ENCODE measurements around the gene GALR1. TPM values are rescaled to one million over a fixed set of nuclear protein-coding genes. Genes with fewer than 3 reads are reported as not detected.
"Not testable (repeated sequence)": the region's sequence is repeated elsewhere in the genome, so short reads cannot be mapped to it uniquely, and the experiment has no call there.

The GALR1 gene
- total RNA-seq, 2 experiments from 2014 or later: not detected

- no peak overlapping the region for H3K27ac Mint-ChIP-seq
- no peak overlapping the region for H3K4me3 Mint-ChIP-seq
Measured at GRCh38 chr18:77222464-77222863, 27.2 kb upstream of the GALR1 start.

GRCh38 chr18:77223221-77223639, 26.4 kb upstream of the GALR1 start:
- peaks cover 16% of the 10 kb centered on the region for H3K27me3 Mint-ChIP-seq
- peaks cover 4% of the 10 kb centered on the region for H3K4me1 Mint-ChIP-seq
- POLR2A ChIA-PET: interaction anchor here (1.3 kb wide), 1 partner anchor 14 kb away, joined by 5 read pairs; no protein-coding TSS in a partner anchor
- H3K9me3 Mint-ChIP-seq: no peaks in the 10 kb centered on the region
- no peak for ATAC-seq (ENCODE audit: low read depth)
- no peak overlapping the region for H3K27ac Mint-ChIP-seq
- H3K36me3 Mint-ChIP-seq: no peaks in the 10 kb centered on the region
- H3K4me3 Mint-ChIP-seq: no peak overlapping the region
- DNase-seq: no peak

More at GRCh38 chr18:77222464-77222863, 27.2 kb upstream of the GALR1 start:
- ATAC-seq (ENCODE audit: low read depth): no peak
- POLR2A ChIA-PET: interaction anchor here (1.3 kb wide), 1 partner anchor 13 kb away, joined by 5 read pairs; no protein-coding TSS in a partner anchor
- Mint-ChIP-seq H3K36me3 (no peaks in the 10 kb centered on the region), H3K9me3 (no peaks in the 10 kb centered on the region), H3K27me3 (peaks cover 10% of the 10 kb centered on the region), H3K4me1 (peaks cover 4% of the 10 kb centered on the region)
- DNase-seq: no peak

- ATAC-seq (ENCODE audit: low read depth) (no peak), DNase-seq (no peak)
- Mint-ChIP-seq H3K27ac (no peak overlapping the region), H3K4me3 (no peak overlapping the region), H3K4me1 (peaks cover 2% of the 10 kb centered on the region), H3K36me3 (no peaks in the 10 kb centered on the region), H3K27me3 (peaks cover 20% of the 10 kb centered on the region), H3K9me3 (no peaks in the 10 kb centered on the region)
- POLR2A ChIA-PET: no interaction called here
Measured at GRCh38 chr18:77223653-77224052, 26.0 kb upstream of the GALR1 start.

GRCh38 chr18:77230645-77231044, 19.0 kb upstream of the GALR1 start:
- Mint-ChIP-seq H3K27me3 (peaks cover 31% of the 10 kb centered on the region), H3K4me1 (no peaks in the 10 kb centered on the region), H3K36me3 (no peaks in the 10 kb centered on the region), H3K27ac (no peak overlapping the region), H3K4me3 (no peak overlapping the region), H3K9me3 (no peaks in the 10 kb centered on the region)
- no peak for DNase-seq
- no peak for ATAC-seq (ENCODE audit: low read depth)
- POLR2A ChIA-PET: no interaction called here

- Mint-ChIP-seq H3K36me3 (no peaks in the 10 kb centered on the region), H3K9me3 (peaks cover 8% of the 10 kb centered on the region), H3K4me3 (no peak overlapping the region), H3K4me1 (no peaks in the 10 kb centered on the region), H3K27me3 (peaks cover 12% of the 10 kb centered on the region), H3K27ac (no peak overlapping the region)
- DNase-seq: no peak
- POLR2A ChIA-PET: no interaction called here
- no peak for ATAC-seq (ENCODE audit: low read depth)
Measured at GRCh38 chr18:77234504-77235365, 14.9 kb upstream of the GALR1 start.

GRCh38 chr18:77239285-77239684, 10.4 kb upstream of the GALR1 start:
- H3K27me3 Mint-ChIP-seq; H3K27ac Mint-ChIP-seq; H3K9me3 Mint-ChIP-seq; DNase-seq; H3K4me1 Mint-ChIP-seq; H3K4me3 Mint-ChIP-seq; POLR2A ChIA-PET; H3K36me3 Mint-ChIP-seq; ATAC-seq (ENCODE audit: low read depth): not testable (repeated sequence)

GRCh38 chr18:77248873-77249568, 627 bp upstream of the GALR1 start:
- POLR2A ChIA-PET: no interaction called here
- Mint-ChIP-seq H3K27ac (no peak overlapping the region), H3K4me1 (peaks cover 6% of the 10 kb centered on the region), H3K27me3 (peaks cover 70% of the 10 kb centered on the region), H3K36me3 (no peaks in the 10 kb centered on the region), H3K9me3 (peaks cover 11% of the 10 kb centered on the region), H3K4me3 (peak overlapping the region; percentile 79)
- no peak for ATAC-seq (ENCODE audit: low read depth)
- no peak for DNase-seq

GRCh38 chr18:77250501-77250925, 865 bp downstream of the GALR1 start:
- POLR2A ChIA-PET: no interaction called here
- no peaks in the 10 kb centered on the region for H3K36me3 Mint-ChIP-seq
- peaks cover 6% of the 10 kb centered on the region for H3K4me1 Mint-ChIP-seq
- peaks cover 10% of the 10 kb centered on the region for H3K9me3 Mint-ChIP-seq
- no peak for ATAC-seq (ENCODE audit: low read depth)
- peak overlapping the region; percentile 59 for H3K27ac Mint-ChIP-seq
- peaks cover 67% of the 10 kb centered on the region for H3K27me3 Mint-ChIP-seq
- peak; percentile 34 for DNase-seq
- H3K4me3 Mint-ChIP-seq: peak overlapping the region; percentile 43

- peak overlapping the region; percentile 59 for H3K27ac Mint-ChIP-seq
- no peak for ATAC-seq (ENCODE audit: low read depth)
- POLR2A ChIA-PET: no interaction called here
- peaks cover 9% of the 10 kb centered on the region for H3K9me3 Mint-ChIP-seq
- peak overlapping the region; percentile 43 for H3K4me3 Mint-ChIP-seq
- peaks cover 6% of the 10 kb centered on the region for H3K4me1 Mint-ChIP-seq
- peak; percentile 36 for DNase-seq
- H3K36me3 Mint-ChIP-seq: no peaks in the 10 kb centered on the region
- peaks cover 71% of the 10 kb centered on the region for H3K27me3 Mint-ChIP-seq
Measured at GRCh38 chr18:77250926-77251729, 1.5 kb downstream of the GALR1 start.

- no peak overlapping the region for H3K27ac Mint-ChIP-seq
- peaks cover 73% of the 10 kb centered on the region for H3K27me3 Mint-ChIP-seq
- ATAC-seq (ENCODE audit: low read depth): no peak
- DNase-seq: no peak
- H3K4me3 Mint-ChIP-seq: no peak overlapping the region
- H3K36me3 Mint-ChIP-seq: no peaks in the 10 kb centered on the region
- peaks cover 7% of the 10 kb centered on the region for H3K9me3 Mint-ChIP-seq
- POLR2A ChIA-PET: no interaction called here
- peaks cover 6% of the 10 kb centered on the region for H3K4me1 Mint-ChIP-seq
Measured at GRCh38 chr18:77251730-77252050, 2.0 kb downstream of the GALR1 start.

GRCh38 chr18:77254711-77255405, 5.2 kb downstream of the GALR1 start:
- no peak for DNase-seq
- ATAC-seq (ENCODE audit: low read depth): no peak
- H3K27me3 Mint-ChIP-seq: peaks cover 51% of the 10 kb centered on the region
- POLR2A ChIA-PET: no interaction called here
- H3K9me3 Mint-ChIP-seq: peaks cover 11% of the 10 kb centered on the region
- no peak overlapping the region for H3K27ac Mint-ChIP-seq
- peaks cover 2% of the 10 kb centered on the region for H3K36me3 Mint-ChIP-seq
- H3K4me1 Mint-ChIP-seq: peaks cover 2% of the 10 kb centered on the region
- H3K4me3 Mint-ChIP-seq: no peak overlapping the region

GRCh38 chr18:77255426-77256105, 5.9 kb downstream of the GALR1 start:
- DNase-seq: no peak
- POLR2A ChIA-PET: no interaction called here
- Mint-ChIP-seq H3K27me3 (peaks cover 51% of the 10 kb centered on the region), H3K36me3 (peaks cover 2% of the 10 kb centered on the region), H3K4me3 (no peak overlapping the region), H3K9me3 (peaks cover 11% of the 10 kb centered on the region), H3K27ac (no peak overlapping the region), H3K4me1 (peaks cover 2% of the 10 kb centered on the region)
- ATAC-seq (ENCODE audit: low read depth): no peak
